Fibroblast of lung (primary cell): ENCODE results near the gene DERL3. TPM values are rescaled to one million over a fixed set of nuclear protein-coding genes. Genes with fewer than 3 reads are reported as not detected.

Experiments used
- DNase-seq, 2 donors: peaks; one replicate each; pipeline versions ENCODE4 v3.0.0 to v3.0.0-alpha.2; 2010; ENCODE audit warnings: low read depth in 2 of 2
- H2AFZ ChIP-seq: 2 replicates; pipeline ENCODE4 v1.5.1; 2012; ENCODE audit warnings: low read length, control low read depth, inconsistent platforms
- H3K27ac ChIP-seq: 2 replicates; pipeline ENCODE4 v1.5.1; 2011; ENCODE audit warnings: low read length, control low read depth; ENCODE audit not compliant: insufficient read depth
- H3K27me3 ChIP-seq: 2 replicates; pipeline ENCODE4 v1.5.1; 2011; ENCODE audit warnings: mild to moderate bottlenecking, low read length; ENCODE audit not compliant: control insufficient read depth, insufficient read depth
- H3K36me3 ChIP-seq: 2 replicates; pipeline ENCODE4 v1.5.1; 2011; ENCODE audit warnings: low read length; ENCODE audit not compliant: control insufficient read depth, insufficient read depth
- H3K4me1 ChIP-seq: 2 replicates; pipeline ENCODE4 v1.5.1; 2011; ENCODE audit warnings: low read length; ENCODE audit not compliant: control insufficient read depth, insufficient read depth; ENCODE audit errors: extremely low read depth
- H3K4me2 ChIP-seq: 2 replicates; pipeline ENCODE4 v1.5.1; 2011; ENCODE audit warnings: low read length, control low read depth; ENCODE audit not compliant: insufficient read depth; ENCODE audit errors: extremely low read depth
- H3K4me3 ChIP-seq, 4 experiments: fragments of 200-600 bp in 1 of 4; sonication (generic) in 1 of 4; replicated peaks in 1 of 4; 2 replicates each; pipeline ENCODE4 v1.5.1; 2011 to 2016; ENCODE audit warnings: low read length in 4 of 4, low read depth in 3 of 4, mild to moderate bottlenecking in 3 of 4, control low read depth in 2 of 4, inconsistent platforms in 1 of 4, mixed read lengths in 1 of 4; ENCODE audit not compliant: insufficient read depth in 1 of 4; ENCODE audit errors: control extremely low read depth in 1 of 4
- H3K79me2 ChIP-seq: 2 replicates; pipeline ENCODE4 v1.5.1; 2012; ENCODE audit warnings: mild to moderate bottlenecking, low read length, inconsistent platforms; ENCODE audit not compliant: control insufficient read depth, insufficient read depth
- H3K9ac ChIP-seq: 2 replicates; pipeline ENCODE4 v1.5.1; 2011; ENCODE audit warnings: mild to moderate bottlenecking, low read length, control low read depth; ENCODE audit not compliant: insufficient read depth
- H3K9me3 ChIP-seq: 2 replicates; pipeline ENCODE4 v1.5.1; 2012; ENCODE audit warnings: low read depth, low read length; ENCODE audit not compliant: control insufficient read depth, insufficient read depth
- H4K20me1 ChIP-seq: 2 replicates; pipeline ENCODE4 v1.5.1; 2011; ENCODE audit warnings: low read length; ENCODE audit not compliant: control insufficient read depth, insufficient read depth; ENCODE audit errors: extremely low read depth
- EZH2 ChIP-seq: IDR thresholded peaks from 2 replicates; pipeline ENCODE4 v1.5.1; 2012; ENCODE audit warnings: low read length, control low read depth, mild to moderate bottlenecking; ENCODE audit errors: missing control alignments
- polyA plus RNA-seq, 2 donors: library from polyadenylated mRNA; depleted of rRNA in 1 of 2; stranded (reverse) in 1 of 2; unstranded in 1 of 2; fragments of >200 nt; gene quantifications; 2 replicates each; pipeline ENCODE4 v1.2.1, GENCODE V29; 2011 to 2012; ENCODE audit warnings: missing spikeins in 1 of 2
- total RNA-seq: library from RNA; depleted of rRNA; stranded (reverse); fragments of >200 nt; gene quantifications from 2 replicates; pipeline ENCODE4 v1.2.1, GENCODE V29; 2014
- TF ChIP-seq, protein P1 (sequence below), 2 donors: IDR thresholded peaks in 1 of 2; conservative IDR thresholded peaks in 1 of 2; 1 replicate in 1 of 2; 2 replicates in 1 of 2; pipeline ENCODE4 v1.5.1; 2011 to 2012; ENCODE audit warnings: low read length in 2 of 2, control low read depth in 1 of 2, inconsistent platforms in 1 of 2, low read depth in 1 of 2, mild to moderate bottlenecking in 1 of 2

Gene DERL3
- total and polyA plus RNA-seq, 2 donors (not counting 1 experiment from before 2014, with no cell fraction given): 0.42 to 0.50 TPM

DNA sequence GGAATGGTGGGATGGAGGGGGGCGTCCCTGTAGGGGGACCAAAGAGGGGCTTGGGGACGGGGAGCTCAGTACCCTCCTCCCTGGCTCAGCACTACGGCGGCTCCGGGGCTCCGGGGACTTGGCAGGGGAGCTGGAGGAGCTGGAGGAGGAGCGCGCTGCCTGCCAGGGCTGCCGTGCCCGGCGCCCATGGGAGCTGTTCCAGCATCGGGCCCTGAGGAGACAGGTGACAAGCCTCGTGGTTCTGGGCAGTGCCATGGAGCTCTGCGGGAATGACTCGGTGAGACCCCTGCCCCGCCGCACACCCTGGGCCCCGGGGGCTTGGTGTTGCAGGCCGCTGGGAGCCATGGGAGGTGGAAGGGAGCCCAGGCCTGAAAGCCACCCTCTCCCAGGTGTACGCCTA lies 43.6 kb upstream of the DERL3 start:
- Histone ChIP-seq H4K20me1 (no peaks in the 10 kb centered on the region), H3K9me3 (no peaks in the 10 kb centered on the region), H3K4me1 (no peaks in the 10 kb centered on the region), H3K4me3 (no peak overlapping the region), H3K79me2 (no peaks in the 10 kb centered on the region), H3K27me3 (no peaks in the 10 kb centered on the region), H3K4me2 (no peak overlapping the region), H3K36me3 (no peaks in the 10 kb centered on the region), H3K27ac (no peak overlapping the region), H2AFZ (no peak overlapping the region), H3K9ac (no peak overlapping the region)
- TF ChIP-seq, protein P1, sequence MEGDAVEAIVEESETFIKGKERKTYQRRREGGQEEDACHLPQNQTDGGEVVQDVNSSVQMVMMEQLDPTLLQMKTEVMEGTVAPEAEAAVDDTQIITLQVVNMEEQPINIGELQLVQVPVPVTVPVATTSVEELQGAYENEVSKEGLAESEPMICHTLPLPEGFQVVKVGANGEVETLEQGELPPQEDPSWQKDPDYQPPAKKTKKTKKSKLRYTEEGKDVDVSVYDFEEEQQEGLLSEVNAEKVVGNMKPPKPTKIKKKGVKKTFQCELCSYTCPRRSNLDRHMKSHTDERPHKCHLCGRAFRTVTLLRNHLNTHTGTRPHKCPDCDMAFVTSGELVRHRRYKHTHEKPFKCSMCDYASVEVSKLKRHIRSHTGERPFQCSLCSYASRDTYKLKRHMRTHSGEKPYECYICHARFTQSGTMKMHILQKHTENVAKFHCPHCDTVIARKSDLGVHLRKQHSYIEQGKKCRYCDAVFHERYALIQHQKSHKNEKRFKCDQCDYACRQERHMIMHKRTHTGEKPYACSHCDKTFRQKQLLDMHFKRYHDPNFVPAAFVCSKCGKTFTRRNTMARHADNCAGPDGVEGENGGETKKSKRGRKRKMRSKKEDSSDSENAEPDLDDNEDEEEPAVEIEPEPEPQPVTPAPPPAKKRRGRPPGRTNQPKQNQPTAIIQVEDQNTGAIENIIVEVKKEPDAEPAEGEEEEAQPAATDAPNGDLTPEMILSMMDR (conservative IDR thresholded peaks at IDR 0.05 in 1 of 2, IDR thresholded peaks at IDR 0.05 in 1 of 2; ENCODE audit: low read depth in 1 of 2, low read length in 2 of 2): no peak
- no peak for TF ChIP-seq EZH2
- no peak for DNase-seq

DNA sequence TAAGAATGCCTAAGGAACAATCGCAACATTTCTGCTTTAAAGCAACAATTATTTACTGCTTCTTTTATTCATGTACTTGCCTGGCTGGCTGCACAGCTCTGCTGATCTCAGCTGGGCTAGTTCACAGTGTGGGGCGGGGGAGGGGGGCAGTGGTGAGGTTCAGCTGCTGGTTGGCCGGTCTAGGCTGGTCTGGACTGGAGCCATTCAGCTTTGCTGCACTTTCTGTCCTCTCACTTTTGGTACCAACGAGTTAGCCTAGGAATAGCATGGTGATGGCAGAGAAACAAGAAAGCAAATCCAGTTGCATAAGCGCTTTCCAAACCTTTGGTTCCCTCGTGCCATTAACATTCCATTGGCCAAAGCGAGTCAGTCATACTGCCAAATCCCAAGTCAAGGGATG lies 39.4 kb upstream of the DERL3 start:
- no peak overlapping the region for H2AFZ ChIP-seq
- no peak overlapping the region for H3K27ac ChIP-seq
- H3K9ac ChIP-seq: no peak overlapping the region
- no peaks in the 10 kb centered on the region for H4K20me1 ChIP-seq
- no peaks in the 10 kb centered on the region for H3K27me3 ChIP-seq
- no peaks in the 10 kb centered on the region for H3K79me2 ChIP-seq
- TF ChIP-seq, protein P1 (conservative IDR thresholded peaks at IDR 0.05 in 1 of 2, IDR thresholded peaks at IDR 0.05 in 1 of 2; ENCODE audit: low read depth in 1 of 2, low read length in 2 of 2): no peak
- no peak for TF ChIP-seq EZH2
- no peaks in the 10 kb centered on the region for H3K4me1 ChIP-seq
- DNase-seq: no peak
- H3K4me3 ChIP-seq: no peak overlapping the region
- no peaks in the 10 kb centered on the region for H3K9me3 ChIP-seq
- no peak overlapping the region for H3K4me2 ChIP-seq
- no peaks in the 10 kb centered on the region for H3K36me3 ChIP-seq

DNA sequence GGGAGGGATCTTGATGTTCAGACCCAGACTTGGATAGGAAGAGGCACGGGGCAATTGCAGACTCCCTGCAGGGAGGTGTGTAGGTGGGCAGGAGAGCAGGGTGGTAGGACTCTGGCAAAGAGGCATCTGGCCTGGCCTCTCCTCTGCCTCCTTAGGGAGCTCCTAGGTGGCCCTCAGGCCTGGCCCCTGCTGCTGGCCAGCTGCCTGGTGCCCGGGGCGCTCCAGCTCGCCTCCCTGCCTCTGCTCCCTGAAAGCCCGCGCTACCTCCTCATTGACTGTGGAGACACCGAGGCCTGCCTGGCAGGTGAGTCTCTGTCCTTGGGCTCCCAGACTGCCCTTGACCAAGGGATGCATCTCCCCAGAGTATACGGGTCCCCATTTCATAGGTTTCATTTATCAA lies 38.8 kb upstream of the DERL3 start:
- no peak for TF ChIP-seq EZH2
- TF ChIP-seq, protein P1 (conservative IDR thresholded peaks at IDR 0.05 in 1 of 2, IDR thresholded peaks at IDR 0.05 in 1 of 2; ENCODE audit: low read depth in 1 of 2, low read length in 2 of 2): no peak
- no peaks in the 10 kb centered on the region for H3K79me2 ChIP-seq
- no peak overlapping the region for H3K4me2 ChIP-seq
- no peaks in the 10 kb centered on the region for H3K36me3 ChIP-seq
- no peaks in the 10 kb centered on the region for H3K27me3 ChIP-seq
- no peak overlapping the region for H3K9ac ChIP-seq
- no peaks in the 10 kb centered on the region for H3K9me3 ChIP-seq
- H3K4me1 ChIP-seq: no peaks in the 10 kb centered on the region
- DNase-seq: no peak
- H2AFZ ChIP-seq: no peak overlapping the region
- no peaks in the 10 kb centered on the region for H4K20me1 ChIP-seq
- H3K27ac ChIP-seq: no peak overlapping the region
- H3K4me3 ChIP-seq: no peak overlapping the region
